Left colon (tissue), 2 donors: ENCODE results near the gene GCNT2. TPM values are rescaled to one million over a fixed set of nuclear protein-coding genes. Genes with fewer than 3 reads are reported as not detected.

Source experiments
- ATAC-seq: fragments of 200-7000 bp; cut with Tn5 transposase; one replicate; pipeline ENCODE4 v1.9.1; 2020; ENCODE audit warnings: mild to moderate bottlenecking, moderate library complexity
- DNase-seq, 2 donors: peaks; one replicate each; pipeline ENCODE4 v3.0.0-alpha.2; 2020
- intact Hi-C, 2 donors: fragments of 100-400 bp; cut with DNase I in 1 of 2; cut with micrococcal nuclease in 1 of 2; formaldehyde crosslinking; loops; one replicate each; pipeline versions ENCODE4 v1.11.2 to v1.14.0; 2022; cut with DNase I, micrococcal nuclease
- total RNA-seq, 2 donors: library from RNA; stranded (reverse); fragmentation: NEBNext Ultra II Directional; extraction: Animal tissue kit (Norgen Biotek cat#: 25700); gene quantifications; one replicate each; pipeline ENCODE4 v1.2.1, GENCODE V29; 2021
- donor health status: DM: no; HTN: no; CAD: no.
- donor health status: DM: yes; HTN: yes; CAD: no.

Gene GCNT2
- total RNA-seq, 2 donors from 2014 or later = 12.2 to 20.3 TPM

- DNase-seq (no peak), ATAC-seq (no peak)
- intact Hi-C loops = no loop called here
Measured at GRCh38 chr6:10537726-10538125, 16.6 kb downstream of the GCNT2 start.

DNA sequence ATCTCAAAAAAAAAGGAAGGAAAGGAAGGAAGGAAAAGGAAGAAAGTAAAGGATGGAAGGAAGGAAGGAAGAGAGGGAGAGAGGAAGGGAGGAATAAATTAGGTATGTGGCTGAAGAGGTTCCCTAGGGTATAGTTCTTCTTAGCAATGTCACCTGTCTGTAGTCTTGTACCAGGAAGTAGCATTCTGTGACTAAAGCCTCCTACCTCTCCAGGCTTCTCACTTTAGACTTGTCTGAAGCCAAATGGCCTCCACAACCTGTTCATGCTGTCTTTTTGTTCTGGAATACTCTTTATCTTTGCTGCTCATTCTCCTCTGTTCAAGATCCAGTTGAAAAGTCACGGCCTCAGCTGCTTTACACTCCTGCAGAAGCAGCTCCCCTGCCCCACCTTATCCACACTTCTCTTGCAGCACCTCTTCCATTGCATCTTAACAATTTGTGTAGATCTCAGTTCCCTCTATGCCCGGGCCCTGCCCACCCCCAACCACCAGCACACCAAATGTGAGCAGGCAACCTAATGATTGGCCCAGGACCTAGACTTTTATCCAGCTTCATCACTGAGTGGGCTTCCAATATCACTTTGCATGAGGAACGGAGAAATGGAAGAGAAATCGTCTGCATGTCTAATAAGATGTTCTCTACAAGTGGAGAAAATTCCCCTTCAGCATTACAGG lies 19.1 kb downstream of the GCNT2 start:
- DNase-seq = no peak
- no peak for ATAC-seq
- intact Hi-C loops = no loop called here

GRCh38 chr6:10541591-10541990 lies 20.4 kb downstream of the GCNT2 start:
- peak; percentile 21 for ATAC-seq
- DNase-seq = no peak
- intact Hi-C loops = no loop called here

GRCh38 chr6:10542213-10542612 lies 21.1 kb downstream of the GCNT2 start:
- DNase-seq (no peak), ATAC-seq (peak; percentile 95)
- intact Hi-C loops = no loop called here

DNA sequence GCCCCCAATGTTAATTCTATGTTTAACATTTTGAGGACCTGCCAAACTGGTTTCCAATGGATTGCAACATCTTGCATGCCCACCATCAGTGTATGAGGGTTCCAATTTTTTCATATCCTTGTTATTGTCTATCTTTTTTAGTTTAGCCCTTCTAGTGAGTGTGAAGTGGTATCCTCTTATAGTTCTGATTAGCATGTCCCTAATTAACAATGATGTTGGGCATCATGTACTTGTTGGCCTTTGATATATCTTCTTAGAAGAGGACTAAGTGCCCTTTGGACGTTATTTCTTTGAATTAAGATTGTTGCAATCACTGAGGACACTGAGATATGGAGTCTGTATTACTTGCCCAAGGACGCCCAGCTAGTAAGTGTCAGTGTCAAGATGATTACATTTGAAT lies 22.3 kb downstream of the GCNT2 start:
- ATAC-seq (no peak), DNase-seq (no peak)
- intact Hi-C loops = no loop called here

GRCh38 chr6:10545482-10545881 lies 24.3 kb downstream of the GCNT2 start:
- no peak for DNase-seq
- intact Hi-C loops = no loop called here
- ATAC-seq = no peak

GRCh38 chr6:10547809-10548208 lies 26.7 kb downstream of the GCNT2 start:
- DNase-seq (no peak), ATAC-seq (no peak)
- intact Hi-C loops = no loop called here

GRCh38 chr6:10550764-10551163 lies 29.6 kb downstream of the GCNT2 start:
- ATAC-seq (no peak), DNase-seq (no peak)
- intact Hi-C loops = no loop called here

DNA sequence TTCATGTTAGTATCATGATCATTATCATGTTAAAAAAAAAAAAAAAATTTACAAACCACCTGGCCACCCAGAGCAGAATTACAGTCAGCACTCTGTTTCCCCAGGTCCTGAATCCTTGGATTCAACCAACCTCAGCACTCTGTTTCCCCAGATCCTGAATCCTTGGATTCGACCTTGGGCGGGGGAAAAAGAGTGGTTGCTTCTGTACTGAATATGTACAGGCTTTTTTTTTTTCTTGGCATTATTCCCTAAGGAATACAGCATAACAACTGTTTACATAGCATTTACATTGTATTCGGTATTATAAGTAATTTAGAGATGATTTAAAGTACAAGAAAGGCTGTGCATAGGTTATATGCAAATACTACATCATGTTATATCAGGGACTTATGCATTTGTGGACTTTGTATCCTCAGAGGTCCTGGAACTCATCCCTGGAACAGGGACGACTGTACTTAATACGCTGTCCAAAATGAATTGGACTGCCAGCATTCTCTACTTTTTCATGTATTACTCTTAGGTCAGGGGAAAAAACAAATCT lies 31.2 kb downstream of the GCNT2 start:
- ATAC-seq = peak; percentile 82
- intact Hi-C loops = no loop called here
- peak in 1 of 2 donors; percentile 39 for DNase-seq

- no peak for DNase-seq
- intact Hi-C loops = no loop called here
- ATAC-seq = no peak
Measured at GRCh38 chr6:10553871-10554270, 32.7 kb downstream of the GCNT2 start.

- ATAC-seq (no peak), DNase-seq (no peak)
- intact Hi-C loops = no loop called here
Measured at GRCh38 chr6:10554826-10555225, 33.7 kb downstream of the GCNT2 start.

DNA sequence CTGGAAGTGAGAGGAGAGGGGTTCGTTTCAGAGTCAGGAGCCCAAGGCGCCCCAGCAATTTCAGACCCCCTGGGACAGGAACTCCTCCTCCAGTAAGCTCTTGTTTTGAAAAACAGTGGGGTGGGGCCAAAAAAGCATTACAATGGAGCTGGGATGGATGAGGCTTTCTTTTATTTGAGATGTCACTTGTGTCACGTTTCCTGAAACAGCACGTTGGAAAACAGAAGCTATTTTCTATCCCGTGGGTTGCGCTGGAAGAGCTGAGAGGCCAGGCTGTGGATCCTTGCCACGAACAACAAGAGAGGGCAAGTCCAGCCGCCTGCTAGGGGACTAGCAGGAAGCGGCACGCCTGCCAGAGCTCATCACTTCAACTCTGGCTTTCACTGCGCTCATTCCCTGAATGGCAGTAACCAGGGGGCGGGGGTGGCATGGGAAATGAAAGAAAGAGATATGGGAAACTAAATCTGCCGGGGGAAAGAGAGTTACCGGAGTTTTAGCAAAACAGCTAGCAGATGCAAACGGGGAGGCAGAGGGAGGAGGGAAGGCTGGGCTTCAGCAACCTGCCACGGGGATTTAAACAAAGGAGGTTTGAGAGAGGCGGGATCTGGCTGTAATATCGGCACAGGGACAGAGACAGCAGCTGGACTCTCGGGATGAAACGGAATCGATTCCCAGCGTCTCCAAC lies 34.6 kb downstream of the GCNT2 start:
- ATAC-seq (peak; percentile 51), DNase-seq (peak; percentile 46 to 62)
- intact Hi-C loops = no loop called here

DNA sequence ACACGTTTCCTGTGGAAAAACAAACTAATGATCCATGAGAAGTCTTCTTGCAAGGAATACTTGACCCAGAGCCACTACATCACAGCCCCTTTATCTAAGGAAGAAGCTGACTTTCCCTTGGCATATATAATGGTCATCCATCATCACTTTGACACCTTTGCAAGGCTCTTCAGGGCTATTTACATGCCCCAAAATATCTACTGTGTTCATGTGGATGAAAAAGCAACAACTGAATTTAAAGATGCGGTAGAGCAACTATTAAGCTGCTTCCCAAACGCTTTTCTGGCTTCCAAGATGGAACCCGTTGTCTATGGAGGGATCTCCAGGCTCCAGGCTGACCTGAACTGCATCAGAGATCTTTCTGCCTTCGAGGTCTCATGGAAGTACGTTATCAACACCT lies 35.4 kb downstream of the GCNT2 start:
- intact Hi-C loops = no loop called here
- DNase-seq (no peak), ATAC-seq (no peak)

GRCh38 chr6:10556992-10557391 lies 35.8 kb downstream of the GCNT2 start:
- DNase-seq (no peak), ATAC-seq (no peak)
- intact Hi-C loops = no loop called here

DNA sequence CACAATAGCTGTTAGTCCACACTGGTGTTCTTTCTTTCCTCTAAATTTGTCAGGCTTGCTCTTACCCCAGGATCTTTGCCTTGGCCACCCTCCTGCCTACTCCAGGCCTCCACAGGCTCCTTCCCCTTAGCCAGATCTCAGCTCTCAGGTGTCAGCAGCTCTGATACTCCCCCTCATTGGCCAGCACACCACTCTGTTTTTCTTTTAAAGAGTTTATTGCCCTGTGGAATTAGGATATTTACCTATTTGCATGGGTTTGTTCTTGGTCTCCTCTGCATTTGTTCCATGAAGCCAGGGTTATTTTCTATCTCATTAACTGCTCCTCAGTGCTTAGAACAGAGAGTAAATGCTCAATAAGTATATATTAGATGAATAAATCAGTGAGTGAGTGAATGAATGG lies 36.8 kb downstream of the GCNT2 start:
- intact Hi-C loops = no loop called here

DNA sequence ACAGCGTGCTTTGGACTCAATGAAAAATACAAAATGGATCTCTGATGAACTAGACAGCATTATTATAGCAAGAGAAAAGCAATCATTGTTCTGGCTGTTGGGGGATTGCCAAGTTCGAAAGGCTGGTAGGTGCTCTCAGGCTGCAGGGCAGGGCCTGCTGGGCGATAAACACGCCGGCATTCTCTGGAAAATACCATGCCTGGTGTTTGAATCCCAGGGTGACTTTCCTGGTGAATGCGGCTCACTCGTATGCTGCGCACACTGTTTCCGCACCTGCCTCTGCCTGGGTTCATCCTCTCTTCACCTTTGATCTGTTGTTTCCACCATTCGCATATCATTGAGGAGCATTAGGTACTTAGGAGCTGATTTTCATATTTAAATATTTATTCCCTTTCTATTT lies 37.4 kb downstream of the GCNT2 start:
- DNase-seq (peak; percentile 53 to 56), ATAC-seq (peak; percentile 90)
- intact Hi-C loops = no loop called here

More for the DNA sequence above, 36.8 kb downstream of the GCNT2 start:
- no peak for DNase-seq
- no peak for ATAC-seq

DNA sequence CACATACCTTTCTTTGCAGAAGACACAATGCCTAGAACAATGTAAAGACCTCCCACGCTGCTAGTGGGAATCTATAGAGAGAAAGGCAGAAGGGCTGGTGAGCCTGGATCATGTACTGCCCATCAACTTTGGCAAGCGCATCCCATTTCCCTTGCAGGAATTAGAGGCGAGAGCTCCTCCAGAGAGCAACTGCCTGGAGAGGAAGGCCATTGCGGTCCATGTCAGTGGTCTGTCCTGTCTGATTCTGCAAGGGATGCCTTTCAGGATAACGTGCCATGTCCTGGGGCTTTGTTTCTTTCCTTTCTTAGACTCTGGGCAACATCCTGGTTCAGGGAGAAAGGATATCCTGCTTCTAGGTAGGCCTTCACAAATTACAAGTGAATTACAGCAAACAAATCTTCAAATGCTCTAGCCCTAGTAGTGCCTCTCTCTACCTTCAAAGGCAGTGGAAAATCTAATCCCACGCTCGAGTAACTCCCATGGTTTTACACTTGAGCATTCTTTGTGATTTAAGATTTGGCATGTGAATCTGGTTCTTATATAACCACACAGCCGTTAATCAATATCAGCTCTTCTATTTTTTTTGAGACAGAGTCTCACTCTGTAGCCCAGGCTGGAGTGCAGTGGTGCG lies 38.5 kb downstream of the GCNT2 start:
- intact Hi-C loops = no loop called here

DNA sequence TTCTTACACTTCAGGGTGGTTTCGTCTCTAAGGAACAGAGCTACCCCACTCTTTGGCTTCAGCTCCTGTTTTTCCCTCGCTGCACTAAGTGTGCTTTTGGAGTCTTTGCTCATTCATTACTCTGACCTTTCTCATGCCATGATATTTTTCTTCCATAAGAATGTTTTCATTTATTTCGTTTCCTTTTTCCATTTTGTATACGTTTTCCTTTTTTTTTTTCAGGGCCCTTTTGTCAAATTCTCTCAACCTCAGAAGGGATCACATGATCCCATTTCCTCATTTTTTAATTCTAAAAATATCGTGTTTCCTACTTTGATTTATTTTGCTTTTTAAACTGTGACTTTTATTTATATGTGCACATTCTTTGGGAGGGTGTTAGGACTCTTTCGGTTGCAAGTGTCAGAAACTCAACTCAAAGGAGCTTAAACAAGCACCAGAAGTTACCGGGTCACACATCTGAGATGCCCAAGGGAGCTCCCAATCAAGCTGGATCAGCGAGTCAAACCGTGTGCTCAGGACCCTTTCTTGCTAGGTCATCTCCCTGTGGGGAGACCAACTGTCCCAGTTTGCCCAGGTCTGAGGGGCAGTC lies 40.6 kb downstream of the GCNT2 start:
- ATAC-seq (no peak), DNase-seq (no peak)
- intact Hi-C loops = no loop called here

More for the DNA sequence above, 38.5 kb downstream of the GCNT2 start:
- DNase-seq (no peak), ATAC-seq (no peak)

DNA sequence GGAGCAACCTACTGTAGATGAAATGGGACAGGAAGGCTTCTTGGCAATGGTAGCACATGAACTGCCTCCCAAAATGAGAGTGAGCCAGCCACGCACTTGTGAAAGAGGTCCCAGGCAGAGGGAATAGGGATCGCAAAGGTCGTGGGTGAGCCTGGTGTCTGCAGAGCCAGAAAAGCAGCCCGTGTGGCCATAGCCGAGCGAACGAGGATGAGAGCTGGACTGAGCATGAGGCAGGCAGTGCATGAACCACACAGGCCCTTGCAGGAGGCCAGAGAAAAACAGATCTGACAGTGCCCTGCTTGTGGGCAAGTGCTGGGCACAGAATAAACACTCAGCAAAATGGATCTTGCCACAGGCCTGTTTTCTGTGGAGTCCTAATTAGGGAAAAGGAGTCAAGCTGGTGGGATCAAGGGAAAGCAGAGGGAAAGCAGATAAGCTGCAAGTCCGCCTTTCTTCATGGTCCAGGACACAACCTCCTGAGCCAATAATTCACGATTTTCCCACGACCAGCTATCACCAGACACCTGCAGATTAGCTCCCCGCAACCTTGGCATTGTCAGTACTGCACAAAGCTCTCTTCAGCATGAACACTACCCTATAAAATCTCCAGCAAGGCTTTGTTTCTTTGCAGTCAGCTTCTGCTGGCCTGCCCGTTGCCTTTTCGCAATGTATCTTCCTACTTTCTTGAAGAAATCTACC lies 44.0 kb downstream of the GCNT2 start:
- intact Hi-C loops = no loop called here
- ATAC-seq = no peak

More for the DNA sequence above, 44.0 kb downstream of the GCNT2 start:
- DNase-seq = no peak
